NCI-H187 (cell line): ENCODE data around the gene NPAT.
"Not testable (repeated sequence)": the region's sequence is repeated elsewhere in the genome, so short reads cannot be mapped to it uniquely, and the experiment has no call there.

Experiments
- DNase-seq, 2 experiments: peaks; one replicate each; lab custom pipeline; 2025; lab: John Stamatoyannopoulos, UW

Gene NPAT

DNA sequence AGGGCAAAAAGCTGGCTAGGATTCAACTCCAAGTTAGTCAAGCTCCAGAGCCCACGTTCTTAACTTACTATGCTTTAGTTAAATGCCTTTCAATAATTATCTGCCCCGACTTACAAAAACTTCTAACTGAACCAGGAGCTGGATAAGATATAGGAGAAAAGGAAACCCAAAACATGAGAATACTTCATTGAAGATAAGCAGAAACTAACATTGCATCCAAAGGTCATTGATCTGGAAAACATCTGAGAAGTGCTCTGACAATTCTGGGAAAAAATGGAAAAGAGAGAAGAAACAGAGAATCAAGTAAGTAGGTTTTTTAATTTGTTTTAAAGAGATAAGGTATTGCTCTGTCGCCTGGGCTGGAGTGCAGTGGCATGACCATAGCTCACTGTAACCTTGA, 73.9 kb downstream of the NPAT start:
- no peak for DNase-seq

DNA sequence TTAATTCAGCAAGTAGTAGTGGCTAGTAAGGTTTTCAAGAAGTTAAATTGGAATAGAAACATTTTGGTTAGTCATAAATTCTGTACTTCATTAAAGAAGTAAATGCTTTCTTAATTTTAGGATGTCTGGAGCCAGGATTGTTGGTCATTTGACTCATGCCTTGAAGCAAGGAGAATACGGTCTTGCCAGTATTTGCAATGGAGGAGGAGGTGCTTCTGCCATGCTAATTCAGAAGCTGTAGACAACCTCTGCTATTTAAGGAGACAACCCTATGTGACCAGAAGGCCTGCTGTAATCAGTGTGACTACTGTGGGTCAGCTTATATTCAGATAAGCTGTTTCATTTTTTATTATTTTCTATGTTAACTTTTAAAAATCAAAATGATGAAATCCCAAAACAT, 75.3 kb downstream of the NPAT start:
- no peak for DNase-seq

DNA sequence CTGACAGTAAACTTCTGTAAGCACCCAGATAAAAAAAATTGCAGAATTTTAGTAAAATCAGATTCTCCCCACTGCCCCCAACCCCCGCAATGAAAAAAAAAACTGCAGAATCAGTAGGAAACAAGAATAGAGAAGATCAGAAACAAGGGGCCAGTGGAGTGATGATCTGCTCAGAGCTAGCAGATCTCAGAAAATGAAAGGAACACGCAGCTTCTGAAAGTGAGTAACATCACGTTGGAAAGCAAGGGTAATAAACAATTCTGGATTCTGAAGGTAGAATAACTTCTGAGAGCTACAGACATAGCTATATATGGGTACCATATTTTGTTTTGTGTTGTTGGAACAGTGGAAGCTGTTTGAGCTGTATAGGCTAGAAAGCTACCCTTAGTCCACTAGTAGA, 77.8 kb downstream of the NPAT start:
- DNase-seq = no peak

DNA sequence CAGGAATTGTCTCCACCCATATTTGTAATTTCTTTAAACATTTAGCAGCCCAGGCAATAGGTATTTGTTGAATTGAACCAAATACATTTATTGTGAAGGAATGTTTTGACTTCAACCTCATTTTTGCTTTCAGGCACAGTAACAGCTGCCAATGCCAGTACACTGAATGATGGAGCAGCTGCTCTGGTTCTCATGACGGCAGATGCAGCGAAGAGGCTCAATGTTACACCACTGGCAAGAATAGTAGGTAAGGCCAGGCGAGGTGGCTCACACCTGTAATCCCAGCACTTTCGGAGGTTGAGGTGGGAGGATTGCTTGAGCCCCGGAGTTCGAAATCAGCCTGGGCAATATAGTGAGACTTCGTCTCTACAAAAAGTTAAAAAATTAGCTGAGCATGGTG, 80.1 kb downstream of the NPAT start:
- no peak for DNase-seq

DNA sequence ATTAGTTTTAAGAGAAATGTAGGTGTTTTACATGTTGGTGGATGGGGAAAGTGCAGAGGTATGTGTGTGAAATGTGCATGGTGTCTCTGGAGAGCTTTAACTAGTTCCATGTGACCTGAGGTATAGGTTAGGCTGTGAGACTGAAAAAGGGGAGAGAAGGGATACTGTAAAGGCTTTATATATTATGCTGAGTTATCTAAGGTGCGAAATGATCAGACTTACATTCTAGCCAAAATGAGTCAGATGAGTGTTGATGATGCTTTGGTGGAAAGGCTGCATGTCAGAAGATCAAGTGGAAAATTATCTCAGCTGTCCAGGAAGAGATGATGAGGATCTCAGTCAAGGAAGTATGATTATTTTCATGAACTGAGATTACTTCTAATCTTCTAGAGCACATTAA, 85.2 kb downstream of the NPAT start:
- no peak for DNase-seq

DNA sequence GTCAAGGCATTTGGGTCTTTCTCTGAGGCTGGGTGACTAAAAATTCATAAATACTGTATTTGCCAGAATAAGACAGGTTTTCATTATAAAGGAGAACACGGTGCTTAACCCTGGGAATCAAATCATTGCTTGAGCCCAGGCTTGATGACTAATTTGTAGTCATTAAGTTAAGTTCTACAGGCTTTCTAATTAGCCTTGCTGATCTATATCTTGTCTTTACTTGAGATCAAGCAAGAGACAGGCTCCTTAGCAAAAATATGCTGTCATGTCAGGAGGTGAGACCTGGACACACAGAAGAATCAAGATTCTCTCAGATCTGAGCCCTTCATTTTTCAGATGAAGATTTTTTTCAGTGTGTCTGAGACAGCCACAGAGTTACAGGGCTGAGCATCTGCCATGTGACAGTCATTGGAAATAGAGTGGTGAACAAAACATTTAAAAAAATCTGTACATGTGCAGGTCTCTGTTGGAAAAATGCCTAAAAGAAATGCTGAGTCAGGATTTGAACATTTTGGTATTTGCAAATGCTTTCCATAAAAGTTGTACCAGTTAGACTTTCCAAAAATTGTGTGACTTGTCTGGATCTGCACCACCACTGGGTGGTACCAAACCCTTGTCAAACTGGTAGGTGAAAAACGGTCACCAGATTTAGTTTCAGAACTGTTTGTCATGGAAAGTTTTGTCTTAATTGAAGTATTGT, 86.4 kb downstream of the NPAT start:
- no peak for DNase-seq

DNA sequence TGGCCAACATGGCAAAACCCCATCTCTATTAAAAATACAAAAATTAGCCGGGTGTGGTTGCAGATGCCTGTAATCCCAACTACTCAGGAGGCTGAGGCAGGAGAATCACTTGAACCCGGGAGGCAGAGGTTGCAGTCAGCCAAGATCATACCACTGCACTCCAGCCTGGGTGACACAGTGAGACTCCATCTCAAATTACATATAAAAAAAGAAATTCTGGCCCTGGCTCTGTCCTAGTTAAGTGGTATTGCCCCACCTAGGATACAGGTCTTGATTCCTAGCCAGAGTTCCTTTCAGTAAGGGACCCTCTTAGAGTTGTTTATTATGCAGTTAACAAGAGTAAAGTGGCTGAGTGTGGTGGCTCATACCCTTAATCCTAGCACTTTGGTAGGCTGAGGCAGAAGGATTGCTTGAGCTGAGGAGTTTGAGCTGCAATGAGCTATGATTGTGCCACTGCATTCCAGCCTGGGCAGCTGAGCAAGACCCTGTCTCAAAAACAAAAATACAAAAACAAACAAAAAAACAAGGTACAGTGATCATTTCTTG, 89.4 kb downstream of the NPAT start:
- DNase-seq = not testable (repeated sequence)

DNA sequence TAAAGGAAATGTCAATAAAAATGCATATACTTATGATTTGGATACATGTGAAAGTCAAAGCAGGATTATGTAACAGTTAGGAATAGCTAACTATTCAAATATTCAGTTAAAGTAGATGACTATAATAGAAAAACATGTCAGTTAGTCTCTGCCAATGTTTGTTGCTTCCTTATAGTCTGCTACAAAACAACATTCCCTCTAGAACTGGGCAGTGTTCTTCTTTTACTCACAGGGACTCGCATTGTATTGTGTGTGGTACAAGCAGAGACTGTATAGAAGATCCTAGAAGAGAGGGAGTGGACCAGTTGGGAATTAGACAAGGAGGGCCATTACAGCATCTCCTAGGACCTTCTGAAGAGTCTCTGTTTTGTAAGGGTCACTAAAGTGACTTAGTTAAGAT, 90.4 kb downstream of the NPAT start:
- DNase-seq = no peak

DNA sequence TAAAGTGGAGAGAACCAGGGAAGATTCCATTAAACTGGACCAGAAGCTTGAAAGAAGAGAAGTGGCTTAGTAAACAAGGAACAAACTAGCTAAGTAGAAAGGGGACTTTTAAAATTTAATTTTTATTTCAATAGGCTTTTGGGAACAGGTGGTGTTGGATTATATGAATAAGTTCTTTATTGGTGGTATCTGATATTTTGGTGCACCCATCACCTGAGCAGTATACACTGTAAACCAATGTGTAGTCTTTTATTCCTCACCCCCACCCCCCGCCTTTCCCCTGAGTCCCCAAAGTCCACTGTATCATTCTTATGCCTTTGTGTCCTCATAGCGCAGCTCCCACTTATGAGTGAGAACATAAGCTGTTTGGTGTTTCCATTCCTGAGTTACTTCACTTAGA, 93.7 kb downstream of the NPAT start:
- no peak for DNase-seq

DNA sequence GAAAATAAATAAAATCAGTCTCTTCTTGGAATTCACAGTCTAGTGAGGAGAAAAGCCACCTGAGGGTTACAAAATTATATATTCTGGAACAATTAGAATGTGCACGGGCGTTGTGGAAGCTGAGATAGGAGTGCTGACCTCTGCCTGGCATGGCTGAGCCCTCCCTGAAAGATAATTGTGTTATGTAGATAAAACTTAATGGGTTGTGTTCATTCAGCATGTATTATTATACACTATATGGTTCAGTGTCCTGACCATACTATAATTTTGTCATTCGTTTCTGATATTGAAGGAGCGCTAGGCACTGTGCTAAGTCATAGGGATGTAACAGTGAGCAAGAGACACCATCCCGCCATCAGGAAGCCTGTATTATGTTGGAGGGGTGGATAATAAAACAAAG, 97.3 kb downstream of the NPAT start:
- DNase-seq = no peak

DNA sequence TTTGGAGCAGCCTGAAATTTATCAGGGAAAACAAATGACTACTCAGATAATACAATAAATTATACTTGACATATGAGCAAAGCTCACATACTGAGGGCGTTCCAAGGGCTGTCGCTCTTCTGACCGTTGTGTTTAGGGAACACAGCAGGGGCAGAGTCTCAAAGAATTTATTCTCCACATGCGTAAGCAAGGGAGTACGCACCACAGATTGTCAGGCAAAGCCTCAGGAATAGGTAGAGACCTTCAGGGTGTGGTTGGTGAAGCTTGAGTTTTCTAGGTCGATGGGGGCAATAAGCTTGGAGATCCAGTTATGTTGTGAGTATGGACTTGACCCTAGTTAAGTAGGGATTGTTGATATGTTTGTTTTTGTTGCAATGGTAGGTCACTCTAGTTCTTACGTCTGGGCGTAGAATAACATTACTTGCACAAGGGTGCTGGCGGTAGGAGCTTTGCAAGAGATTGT, 100.2 kb downstream of the NPAT start:
- DNase-seq = no peak

DNA sequence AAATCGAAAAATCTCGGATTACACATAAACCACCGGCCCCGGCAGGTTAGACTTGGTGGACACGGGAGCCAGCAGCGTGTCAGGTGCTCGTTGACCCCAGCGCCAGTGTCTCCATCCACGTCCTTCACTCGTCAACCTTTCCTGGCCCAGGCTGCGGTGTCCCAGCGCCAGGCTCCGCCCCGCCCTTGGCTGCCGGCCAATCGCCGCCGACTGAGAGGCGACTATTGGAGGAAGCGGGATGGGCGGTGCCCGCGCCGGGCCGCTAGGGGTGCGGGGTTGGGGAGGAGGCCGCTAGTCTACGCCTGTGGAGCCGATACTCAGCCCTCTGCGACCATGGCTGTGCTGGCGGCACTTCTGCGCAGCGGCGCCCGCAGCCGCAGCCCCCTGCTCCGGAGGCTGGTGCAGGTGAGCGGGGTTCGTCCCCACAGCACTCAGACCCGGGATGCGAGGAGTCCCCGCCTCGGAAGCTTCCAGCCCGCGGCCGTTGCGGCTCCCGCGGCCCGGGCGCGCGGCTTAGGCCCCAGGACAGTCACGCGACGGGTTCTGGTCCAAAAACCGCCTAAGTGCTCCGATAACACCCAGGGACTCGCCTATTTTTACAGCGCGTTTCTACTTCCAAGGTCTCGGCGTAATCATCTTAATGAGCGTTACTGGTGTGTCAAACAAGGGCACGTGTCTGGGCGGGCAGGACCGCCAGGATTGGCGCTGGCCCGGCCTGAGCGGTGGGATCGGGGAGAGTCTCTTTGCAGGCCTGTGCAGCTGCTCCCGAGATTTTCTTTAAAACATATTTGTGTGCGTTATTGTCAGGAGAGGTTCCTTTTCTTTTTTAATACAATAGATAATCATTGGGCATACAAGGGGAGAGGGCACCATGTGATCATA, 100.9 kb downstream of the NPAT start, which contains the start of gene ACAT1:
Gene ACAT1 (plus strand): TSS at position 294 of the 882 bp plus-strand sequence. CDS start 40 bp downstream, at position 334.
- peak; percentile 79 to 84 for DNase-seq

DNA sequence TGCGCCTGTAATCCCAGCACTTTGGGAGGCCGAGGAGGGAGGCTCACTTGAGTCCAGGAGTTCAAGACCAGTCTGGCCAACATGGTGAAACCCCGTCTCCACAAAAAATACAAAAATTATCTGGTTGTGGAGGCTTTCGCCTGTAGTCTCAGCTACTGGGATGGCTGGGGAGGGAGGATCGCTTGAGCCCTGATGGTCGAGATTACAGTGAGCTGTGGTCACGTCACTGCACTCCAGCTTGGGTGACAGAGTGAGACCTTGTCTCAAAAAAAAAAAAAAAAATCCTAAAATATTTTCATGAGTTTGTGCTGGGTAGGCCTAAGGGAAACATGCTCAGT, 101.5 kb downstream of the NPAT start:
- not testable (repeated sequence) for DNase-seq

DNA sequence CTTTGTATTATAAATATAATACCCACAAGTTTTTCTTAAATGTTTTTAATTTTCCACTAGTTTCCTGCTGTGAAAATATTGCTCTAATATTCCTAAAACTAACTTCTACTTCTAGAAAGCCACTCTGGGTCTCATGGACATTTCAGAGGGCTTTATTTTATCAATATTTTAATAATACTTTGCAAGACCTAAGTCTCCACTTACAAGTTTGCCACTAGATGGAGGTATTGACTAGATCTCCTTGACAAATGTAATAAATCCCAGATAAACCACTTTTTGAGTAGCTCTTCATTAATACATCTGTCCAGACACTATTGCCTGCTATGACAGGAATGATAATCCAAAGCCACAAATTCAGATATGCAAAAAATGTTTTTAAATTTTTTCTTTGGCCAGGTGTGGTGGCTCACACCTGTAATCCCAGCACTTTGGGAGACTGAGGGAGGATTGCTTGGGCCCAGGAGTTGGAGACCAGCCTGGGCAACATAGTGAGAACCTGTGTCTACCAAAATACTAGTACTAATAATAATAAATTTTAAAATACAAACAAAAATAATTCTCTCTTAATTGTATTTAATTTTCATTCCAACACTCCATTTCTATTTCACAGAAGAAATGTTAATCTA, 104.6 kb downstream of the NPAT start:
- DNase-seq = no peak

DNA sequence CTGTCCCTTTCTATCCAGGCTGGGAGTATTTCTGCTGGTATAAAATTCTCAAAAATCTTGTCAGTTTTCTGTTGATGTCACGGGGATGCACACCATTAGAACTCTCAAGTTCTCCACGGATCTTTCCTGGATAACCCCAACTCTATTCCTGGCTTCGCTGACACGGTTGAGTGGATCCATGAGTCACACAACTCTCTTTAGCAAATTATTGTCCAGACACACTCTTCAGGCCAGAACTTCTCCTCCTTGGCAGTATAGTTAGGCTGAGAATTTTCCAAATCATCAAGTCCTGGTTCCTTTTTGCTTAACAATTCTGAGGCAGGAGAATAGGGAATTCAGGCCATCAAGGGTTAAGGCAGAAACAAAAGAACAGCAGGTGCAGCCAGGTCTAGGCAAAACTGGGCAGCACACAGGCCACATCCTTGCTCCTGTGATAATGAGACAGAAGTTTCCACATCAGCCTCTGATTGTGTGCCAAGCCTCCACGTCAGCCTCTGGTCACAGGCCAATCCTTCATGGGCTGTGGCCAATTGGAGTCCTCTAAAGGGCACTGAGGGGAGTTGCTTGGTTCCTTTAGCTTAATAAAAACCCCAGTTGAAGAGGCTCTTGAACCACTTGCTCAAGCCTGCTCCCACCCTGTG, 106.8 kb downstream of the NPAT start:
- peak; percentile 29 to 52 for DNase-seq

DNA sequence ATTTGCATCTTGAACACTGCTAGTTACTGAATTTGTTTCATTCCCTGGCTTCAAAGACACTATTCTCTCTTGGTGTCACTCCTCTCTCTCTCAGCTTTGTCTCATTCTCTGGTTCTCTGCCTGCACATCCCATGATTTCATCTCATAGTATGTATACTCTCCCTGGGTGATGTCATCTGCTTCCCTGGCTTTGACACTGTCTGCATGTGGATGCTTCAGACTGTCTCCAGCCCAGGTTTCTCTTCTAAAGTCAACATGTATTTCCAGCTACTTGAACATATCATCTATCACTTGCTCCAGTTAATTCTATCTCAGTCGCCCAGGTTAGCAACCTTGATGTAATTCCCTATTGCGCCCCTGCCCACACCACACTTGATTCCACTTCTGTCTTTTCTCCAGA, 110.4 kb downstream of the NPAT start:
- DNase-seq = no peak

DNA sequence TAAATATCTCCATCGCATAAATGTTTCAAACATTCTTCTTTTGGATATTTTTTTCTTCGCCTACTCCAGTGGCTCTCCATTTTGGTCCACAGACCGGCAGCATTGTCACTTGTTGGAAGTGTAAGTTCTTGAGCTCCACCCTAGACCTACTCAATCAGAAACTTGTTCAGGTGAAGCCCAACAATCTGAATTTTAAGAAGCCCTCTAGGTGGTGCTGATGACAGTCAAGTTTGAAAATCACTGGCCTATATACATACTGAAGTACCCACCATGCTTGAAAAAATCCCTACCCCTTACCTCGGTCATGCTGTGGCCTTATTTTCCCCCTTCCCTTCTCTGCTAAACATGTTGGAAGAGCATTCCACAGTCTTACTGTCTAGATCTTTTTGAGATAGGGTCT, 111.3 kb downstream of the NPAT start:
- no peak for DNase-seq
